Keratinocyte (primary cell): ENCODE results near the gene BMF.
"Not testable (repeated sequence)": the region's sequence is repeated elsewhere in the genome, so short reads cannot be mapped to it uniquely, and the experiment has no call there.

Experiments
- CTCF ChIP-seq, 3 experiments: IDR thresholded peaks in 1 of 3; conservative IDR thresholded peaks in 1 of 3; optimal IDR thresholded peaks in 1 of 3; 2 replicates in 2 of 3; 3 replicates in 1 of 3; pipeline versions ENCODE3 to v1.5.1; 2011; ENCODE audit warnings: low read length in 3 of 3, mild to moderate bottlenecking in 3 of 3, moderate library complexity in 2 of 3, control low read depth in 1 of 3, inconsistent platforms in 1 of 3; ENCODE audit not compliant: insufficient read depth in 2 of 3; ENCODE audit errors: extremely low read depth in 1 of 3
- EZH2 ChIP-seq: IDR thresholded peaks from one replicate; pipeline ENCODE4 v1.6.1; 2012; ENCODE audit warnings: inconsistent platforms, mild to moderate bottlenecking, low read length, moderate library complexity

- not testable (repeated sequence) for TF ChIP-seq CTCF (optimal IDR thresholded peaks at IDR 0.05 in 1 of 3, IDR thresholded peaks at IDR 0.05 in 1 of 3, conservative IDR thresholded peaks at IDR 0.05 in 1 of 3; ENCODE audit: extremely low read depth in 1 of 3, insufficient read depth in 2 of 3, low read length in 3 of 3); EZH2
These were observed 34.0 kb downstream of the BMF start for GRCh38 chr15:40074656-40075055.
